GM18508 (cell line): ENCODE data around the gene PLK3.
"Not testable (repeated sequence)": the region's sequence is repeated elsewhere in the genome, so short reads cannot be mapped to it uniquely, and the experiment has no call there.

Experiments
- ATAC-seq: cut with Tn5 transposase; IDR thresholded peaks from one replicate; pipeline ENCODE4 v1.9.1; 2021; ENCODE audit warnings: moderate number of reproducible peaks; ENCODE audit not compliant: insufficient read depth, unreplicated experiment

PLK3 gene

GRCh38 chr1:44799770-44800584, at the start of gene PLK3:
PLK3 (plus strand) TSS chr1:44800377; CDS start chr1:44800464, 87 bp downstream.
- peak; percentile 49 for ATAC-seq

DNA sequence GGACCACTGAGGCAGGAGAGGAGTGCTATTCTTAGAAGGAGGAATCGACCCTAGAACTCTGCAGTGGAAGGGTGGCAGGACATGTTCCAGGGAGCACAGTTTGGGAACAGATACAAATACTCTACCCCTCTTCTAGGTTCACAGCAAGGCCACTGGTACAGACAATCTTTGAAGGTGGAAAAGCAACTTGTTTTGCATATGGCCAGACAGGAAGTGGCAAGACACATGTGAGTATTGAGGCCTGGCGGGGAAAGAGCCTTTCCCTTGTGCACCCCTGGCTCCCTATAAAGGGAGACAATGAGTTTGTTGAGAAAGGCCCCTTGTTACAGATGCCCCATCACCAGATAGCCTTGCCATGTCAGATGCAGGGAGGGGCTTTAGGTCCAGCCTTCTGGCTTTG, 42.8 kb upstream of the PLK3 start:
- no peak for ATAC-seq

GRCh38 chr1:44759077-44759476, 41.1 kb upstream of the PLK3 start:
- ATAC-seq = no peak

DNA sequence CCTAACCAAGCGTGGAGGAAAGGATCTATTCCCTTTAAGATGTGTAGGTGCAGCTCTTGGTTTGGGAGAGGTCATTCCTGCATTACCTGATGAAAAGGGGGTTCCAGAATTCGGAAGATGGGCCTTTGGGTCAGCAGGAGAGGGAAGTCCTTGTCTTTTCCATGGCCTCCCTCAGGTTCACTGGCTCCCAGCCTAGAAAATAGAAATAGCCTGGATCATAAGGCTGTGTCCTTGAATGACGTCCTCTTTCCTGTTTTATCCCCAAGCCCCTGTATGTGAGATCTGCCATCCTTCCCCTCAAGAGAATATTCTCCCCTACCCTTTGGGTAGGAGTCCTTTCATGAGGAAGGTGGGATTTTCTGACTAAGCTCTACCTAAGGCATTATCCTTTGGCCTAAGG, 39.3 kb upstream of the PLK3 start:
- no peak for ATAC-seq

- ATAC-seq = not testable (repeated sequence)
Observed at GRCh38 chr1:44766421-44766820, 33.8 kb upstream of the PLK3 start.

DNA sequence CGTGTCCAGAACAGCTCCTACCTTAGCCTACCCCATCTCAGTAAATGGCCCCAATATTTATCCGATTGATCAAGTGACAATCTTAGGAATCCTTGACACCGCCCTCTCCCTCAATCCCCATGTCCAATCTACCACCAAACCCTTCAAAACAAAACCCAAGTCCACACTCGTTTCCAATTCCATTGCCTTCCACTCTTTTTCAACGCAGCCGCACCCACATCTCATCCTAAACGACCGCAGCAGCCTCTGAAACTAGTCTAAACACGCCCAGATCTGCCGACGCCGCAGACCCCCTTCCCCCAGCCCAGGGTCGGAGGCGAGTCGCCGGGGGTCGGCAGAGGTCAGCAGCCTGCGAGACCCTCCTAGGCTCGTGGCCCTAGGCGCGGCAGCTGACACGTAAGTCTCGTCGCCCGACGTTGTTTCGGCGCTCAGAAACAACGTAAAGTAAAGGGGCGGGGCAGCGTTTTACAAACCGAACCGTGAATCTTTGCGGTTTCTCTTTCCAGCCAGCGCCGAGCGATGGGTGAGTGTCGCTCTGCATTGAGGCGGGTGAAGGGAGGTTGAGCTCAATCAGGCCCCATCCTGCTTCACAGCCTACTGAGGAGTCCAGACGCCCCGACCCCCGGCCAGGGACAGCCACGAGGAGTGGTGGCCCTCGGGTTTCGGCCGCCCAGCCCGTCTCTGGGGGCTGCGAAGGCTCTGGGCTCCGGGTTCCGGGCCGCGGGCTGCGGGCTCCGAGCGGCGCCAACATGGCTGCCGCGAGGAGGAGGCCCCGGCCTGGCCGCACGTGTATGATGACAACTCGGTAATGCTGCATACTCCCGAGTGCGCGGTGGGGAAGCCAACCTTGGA, 24.9 kb upstream of the PLK3 start, which contains the start of gene RPS8:
Gene RPS8 (plus strand): TSS at position 463 of the 852 bp plus-strand sequence. CDS start 57 bp downstream, at position 520.
- peak; percentile 62 for ATAC-seq

- ATAC-seq = no peak
Observed at GRCh38 chr1:44775930-44776729, 24.0 kb upstream of the PLK3 start.

- ATAC-seq = no peak
Observed at GRCh38 chr1:44776730-44777068, 23.5 kb upstream of the PLK3 start.

- no peak for ATAC-seq
Observed at GRCh38 chr1:44777547-44777946, 22.6 kb upstream of the PLK3 start.

DNA sequence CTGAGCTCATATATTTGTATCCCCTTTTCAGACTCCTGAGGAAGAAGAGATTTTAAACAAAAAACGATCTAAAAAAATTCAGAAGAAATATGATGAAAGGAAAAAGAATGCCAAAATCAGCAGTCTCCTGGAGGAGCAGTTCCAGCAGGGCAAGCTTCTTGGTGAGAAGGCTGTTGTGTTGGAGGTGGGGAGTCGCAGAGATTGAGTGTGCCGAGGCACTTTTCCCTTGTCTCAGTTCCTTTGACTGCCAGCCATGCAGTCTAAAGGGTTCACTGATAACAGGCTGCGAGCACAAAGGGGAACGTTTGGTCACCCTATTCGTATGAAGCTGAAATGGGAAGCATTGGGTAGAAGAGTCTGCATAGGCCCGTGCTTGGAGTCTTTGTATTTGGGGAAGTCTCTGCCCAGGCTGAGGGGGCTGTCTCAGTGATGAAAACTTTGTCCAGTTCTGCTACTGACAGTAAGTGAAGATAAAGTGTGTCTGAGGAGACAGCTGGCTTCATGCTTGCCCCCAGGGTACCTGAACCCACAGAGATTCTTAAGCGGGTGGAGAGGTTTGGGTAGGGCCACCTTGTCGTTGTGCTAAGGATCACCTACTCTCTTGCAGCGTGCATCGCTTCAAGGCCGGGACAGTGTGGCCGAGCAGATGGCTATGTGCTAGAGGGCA, 22.1 kb upstream of the PLK3 start:
- ATAC-seq = no peak

DNA sequence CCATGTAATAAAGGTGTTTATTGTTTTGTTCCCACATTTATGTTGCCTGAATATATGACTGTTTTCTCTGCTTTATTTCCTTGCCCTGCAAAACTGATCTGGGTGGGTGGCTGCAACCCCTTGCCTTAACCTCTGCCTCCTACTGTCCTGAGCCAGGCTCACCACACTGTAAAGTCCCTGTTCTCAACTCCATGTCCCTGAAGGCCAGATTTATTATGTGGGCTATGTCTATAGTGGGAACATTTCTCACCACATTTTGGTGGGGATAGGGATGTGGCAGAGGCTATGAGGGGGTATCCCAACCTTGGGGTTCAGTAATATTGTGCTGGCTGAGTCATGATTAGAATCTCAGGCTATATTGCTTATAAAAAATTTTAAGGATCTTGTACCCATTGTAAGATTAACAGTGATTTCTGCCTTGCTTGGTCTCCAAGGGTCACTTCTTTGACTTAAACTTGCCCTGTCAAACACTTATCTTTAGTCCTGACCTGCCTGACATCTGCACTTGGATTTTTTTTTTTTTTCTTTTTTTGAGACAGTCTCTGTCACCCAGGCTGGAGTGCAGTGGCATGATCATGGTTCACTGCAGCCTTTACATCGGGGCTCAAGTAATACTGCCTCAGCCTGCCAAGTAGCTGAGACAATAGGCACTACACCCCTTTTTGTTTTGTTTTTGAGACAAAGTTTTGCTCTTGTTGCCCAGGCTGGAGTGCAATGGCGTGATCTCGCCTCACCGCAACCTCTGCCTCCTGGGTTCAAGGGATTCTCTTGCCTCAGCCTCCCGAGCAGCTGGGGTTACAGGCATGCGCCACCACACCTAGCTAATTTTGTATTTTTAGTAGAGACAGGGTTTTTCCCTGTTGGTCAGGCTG, 21.2 kb upstream of the PLK3 start:
- no peak for ATAC-seq

DNA sequence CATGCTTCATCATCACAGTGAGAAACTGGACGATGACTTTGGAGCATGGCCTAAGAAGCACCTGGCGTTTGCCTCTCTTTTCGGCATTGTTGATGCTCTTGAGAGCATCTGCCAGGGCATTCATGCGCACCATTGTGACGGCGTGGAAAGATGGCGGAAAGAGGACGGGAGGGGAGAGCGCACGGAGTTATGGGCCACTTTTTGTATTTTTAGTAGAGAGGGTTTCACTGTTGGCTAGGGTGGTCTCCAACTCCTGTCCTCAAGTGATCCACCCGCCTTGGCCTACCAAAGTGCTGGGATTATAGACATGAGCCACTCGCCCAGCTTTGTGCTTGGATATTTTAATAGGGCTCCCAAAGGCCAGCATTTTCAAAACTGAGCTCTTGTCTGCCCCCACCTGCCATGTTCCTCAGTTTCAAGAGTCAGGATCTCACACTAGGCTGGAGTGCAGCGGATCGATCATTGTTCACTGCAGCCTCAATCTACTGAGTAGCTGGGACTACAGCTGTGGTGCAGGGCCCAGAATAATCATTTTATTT, 19.5 kb upstream of the PLK3 start:
- ATAC-seq = no peak

DNA sequence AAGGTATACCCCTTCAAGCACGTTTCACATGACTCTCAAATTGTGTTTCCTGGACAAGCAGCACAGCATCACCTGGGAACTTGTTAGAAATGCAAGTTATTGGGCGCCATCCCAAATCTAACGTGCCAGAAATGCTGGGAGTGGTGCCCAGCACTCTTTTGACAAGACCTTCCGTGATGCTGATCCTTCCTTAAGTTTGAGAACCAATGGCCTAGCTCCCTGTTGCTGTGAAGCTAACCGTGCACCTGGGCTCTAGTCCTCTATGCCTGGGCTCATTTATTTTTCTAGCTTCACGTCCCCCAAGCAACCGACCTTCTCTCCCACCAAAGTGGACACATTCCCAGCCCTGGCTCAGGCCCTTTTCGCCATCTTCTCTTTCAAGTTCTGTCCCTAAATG, 16.5 kb upstream of the PLK3 start:
- no peak for ATAC-seq

DNA sequence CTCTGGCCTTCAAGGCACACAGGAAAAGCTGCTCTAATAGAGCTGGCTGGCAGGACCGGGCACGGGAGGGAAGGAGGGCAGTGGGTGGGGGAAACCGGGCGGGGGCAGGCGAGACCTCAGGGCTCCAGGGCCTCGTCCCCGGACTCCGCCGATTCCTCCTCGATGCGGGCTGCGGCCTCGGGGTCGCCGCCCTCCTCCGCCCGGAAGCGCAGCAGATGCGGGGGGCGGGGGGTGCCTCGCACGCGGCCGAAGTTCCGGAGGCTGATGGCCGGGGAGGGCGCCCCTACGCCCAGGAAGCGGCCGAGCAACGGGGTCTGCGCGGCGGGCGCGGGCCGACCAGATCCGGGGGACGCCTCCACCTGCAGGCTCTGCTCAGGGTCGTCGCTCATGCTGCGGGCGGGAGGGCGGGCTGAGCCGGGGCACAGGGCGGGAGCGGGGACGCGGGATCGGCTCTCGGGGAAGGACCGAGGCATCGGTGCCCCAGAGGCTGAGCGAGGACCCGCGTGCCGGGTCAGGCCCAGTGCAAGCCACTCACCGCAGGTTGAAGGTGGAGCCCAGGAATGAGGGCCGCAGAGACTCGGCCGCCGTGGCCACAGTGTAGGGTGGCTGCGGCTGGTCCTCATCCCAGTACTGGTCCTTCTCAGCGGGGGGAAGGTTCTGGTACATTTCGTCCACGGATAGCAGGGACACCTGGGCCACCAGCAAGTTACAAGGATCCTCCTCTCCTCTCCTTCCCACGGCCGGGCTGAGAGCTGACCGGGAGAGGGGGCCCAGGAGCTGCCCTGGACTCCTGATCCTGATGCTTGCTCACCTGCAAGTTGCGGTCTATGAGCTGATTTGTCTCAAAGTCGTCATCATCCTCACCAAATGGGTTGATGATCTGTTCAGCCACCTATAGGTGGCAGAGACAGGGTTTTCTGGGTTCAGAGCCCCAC, 15.8 kb upstream of the PLK3 start:
- ATAC-seq = no peak

DNA sequence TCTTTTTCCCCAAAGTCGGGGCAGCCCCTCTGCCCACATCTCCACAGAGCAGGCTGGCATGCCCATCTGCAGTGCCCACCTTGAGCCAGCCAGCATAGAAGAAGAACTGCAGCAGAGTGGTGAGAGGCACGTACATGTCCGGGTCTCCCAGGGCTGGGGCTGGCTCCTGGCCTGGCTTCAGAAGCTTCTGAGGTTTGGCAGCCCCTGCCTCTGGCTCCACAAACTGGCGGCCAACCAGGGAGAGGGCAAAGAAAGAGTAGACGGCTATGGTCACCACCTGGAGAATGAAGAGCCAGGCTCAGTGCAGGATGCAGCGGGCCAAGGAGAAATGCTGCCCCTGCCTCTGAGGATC, 15.2 kb upstream of the PLK3 start:
- ATAC-seq = no peak

DNA sequence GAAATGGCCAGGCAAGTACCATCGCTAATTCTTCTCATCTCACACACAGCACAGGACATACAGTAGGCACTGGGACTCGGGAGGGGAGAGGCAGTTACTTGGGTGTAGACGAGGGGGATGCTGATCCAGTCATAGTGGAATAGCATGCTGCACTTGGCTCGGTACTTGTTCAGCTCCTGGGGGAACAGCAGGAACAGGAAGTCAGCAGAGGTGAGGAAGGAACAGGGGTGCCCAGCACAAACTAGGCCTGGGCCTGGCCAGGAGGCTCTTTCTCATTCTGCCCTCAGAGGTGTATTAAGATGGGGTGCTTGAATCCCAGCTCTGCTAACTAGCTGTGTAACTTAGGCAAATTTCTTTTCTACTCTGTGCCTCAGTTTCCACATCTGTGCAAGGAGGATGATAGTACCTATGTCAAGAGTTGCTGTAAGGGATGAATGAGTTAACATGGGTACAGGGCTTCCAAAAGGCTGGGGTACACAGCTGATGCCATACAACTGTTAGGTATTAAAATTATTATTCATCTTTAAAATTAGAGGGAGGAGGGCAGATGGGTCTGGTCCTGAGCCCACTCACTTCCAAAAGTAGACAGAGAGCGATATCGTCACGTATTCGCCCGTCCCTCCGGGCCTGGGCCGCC, 14.6 kb upstream of the PLK3 start:
- no peak for ATAC-seq

DNA sequence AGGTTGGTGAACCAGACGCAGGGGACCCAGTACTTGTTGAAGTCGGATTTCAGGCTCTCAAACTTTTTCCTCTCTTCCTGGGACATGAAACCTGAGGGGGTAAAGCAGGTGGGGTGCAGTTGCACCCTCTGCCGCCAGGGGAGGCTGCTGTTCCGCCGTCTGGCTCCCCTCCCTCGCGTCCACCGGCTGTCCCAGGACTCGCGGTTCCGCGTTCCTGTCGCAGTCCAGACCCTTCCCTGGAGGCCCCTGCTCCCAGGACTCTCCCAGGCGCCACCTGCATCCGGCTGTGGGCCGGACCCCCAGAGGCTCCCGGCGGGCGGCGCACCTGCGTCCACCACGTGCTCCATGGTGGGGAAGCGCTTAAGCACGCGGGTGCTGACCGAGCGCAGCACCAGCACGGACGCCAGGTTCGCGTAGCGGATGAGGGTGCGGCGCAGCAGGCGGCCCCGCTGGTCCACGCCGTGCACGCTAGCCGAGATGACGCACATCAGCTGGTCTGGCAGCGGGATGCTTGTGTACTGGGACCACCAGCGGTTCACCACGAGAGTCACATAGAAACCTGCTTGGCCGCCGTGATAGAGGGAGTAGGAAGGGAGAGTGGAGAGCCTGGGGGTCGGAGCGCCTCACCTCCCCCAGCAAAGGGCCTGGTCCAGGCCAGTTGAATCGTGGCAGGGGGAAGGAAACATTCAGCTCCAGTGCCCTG, 13.9 kb upstream of the PLK3 start:
- ATAC-seq = no peak
